ENCODE data around the gene FAAP20.

FAAP20 gene

DNA sequence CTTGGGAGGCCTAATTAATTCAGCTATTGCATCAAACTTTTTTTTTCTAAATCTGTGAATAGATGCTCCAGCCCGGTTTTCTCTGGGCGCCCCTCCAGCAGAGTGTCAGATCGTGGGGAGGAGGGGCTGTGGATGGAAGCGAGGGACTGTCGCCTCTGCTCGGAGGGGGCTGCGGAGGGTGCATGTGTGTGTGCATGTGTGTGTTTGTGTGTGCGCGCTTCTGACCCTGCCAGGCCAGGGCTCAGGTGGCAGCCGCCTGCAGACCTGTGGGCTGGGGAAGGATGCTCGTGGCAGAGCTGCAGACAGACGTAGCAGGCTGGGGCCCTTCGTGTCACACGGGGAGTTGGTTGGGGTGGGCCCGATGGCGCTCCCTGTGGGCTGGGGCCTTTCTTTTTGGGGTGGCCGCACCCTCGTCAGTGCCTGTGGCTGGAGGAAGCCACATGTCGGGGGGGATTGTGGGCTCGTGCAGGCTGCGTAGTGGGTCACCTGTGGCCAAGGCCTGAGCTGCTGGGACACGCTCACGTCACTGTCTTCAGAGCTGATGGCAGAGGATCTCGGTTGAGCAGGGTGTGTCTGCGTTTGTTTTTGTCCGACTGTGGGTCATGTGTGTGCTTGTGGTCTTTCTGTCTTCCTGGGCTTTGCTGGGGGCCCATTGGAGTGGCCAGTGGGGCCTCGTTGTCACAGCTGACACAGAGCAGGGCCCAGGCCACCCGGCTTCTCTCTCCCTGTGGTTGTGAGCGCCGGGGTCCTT lies 36.4 kb upstream of the FAAP20 start:
- no peak for DNase-seq (ENCODE audit: low read depth in 2 of 2)

DNA sequence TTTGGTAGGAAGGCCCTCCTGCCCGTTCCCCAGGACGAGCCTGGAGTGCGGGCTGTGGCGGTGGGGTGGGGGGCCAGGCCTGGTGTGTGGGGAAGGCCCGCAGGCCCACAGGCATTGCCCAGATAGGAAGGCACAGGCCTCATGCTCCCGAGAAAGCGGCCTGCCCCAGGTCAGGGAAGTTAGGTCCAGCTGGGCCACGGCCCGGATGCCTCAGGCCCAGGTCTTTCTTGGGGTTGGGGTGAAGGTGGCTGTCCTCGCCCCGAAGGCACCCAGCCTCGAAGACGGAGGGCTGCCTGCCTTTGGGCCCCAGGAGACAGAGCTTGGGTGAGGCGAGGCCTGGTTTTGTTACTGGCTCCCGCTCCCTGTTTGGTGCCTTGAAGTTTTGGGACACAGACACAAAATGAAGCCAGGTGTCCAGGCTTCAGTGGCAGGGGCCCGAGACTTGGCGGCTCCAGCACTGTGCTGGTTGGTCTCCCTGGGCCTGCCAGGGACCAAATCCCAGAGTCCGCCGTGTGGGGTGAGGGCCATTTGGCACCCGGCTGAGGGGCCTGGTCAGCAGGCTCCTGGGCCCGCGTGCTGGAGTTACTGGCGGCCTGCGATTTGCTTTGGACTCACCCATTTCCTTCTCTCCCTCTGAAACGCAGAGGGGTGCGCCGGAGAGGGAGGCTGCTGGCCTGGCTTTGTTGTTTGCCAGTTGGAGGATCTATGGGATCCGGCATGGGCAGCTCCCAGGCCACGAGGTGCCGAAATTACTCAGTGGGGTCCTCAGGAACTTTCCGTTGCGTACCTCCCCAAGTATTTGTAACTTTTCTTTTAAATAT lies 35.5 kb upstream of the FAAP20 start:
- no peak for DNase-seq (ENCODE audit: low read depth in 2 of 2)

DNA sequence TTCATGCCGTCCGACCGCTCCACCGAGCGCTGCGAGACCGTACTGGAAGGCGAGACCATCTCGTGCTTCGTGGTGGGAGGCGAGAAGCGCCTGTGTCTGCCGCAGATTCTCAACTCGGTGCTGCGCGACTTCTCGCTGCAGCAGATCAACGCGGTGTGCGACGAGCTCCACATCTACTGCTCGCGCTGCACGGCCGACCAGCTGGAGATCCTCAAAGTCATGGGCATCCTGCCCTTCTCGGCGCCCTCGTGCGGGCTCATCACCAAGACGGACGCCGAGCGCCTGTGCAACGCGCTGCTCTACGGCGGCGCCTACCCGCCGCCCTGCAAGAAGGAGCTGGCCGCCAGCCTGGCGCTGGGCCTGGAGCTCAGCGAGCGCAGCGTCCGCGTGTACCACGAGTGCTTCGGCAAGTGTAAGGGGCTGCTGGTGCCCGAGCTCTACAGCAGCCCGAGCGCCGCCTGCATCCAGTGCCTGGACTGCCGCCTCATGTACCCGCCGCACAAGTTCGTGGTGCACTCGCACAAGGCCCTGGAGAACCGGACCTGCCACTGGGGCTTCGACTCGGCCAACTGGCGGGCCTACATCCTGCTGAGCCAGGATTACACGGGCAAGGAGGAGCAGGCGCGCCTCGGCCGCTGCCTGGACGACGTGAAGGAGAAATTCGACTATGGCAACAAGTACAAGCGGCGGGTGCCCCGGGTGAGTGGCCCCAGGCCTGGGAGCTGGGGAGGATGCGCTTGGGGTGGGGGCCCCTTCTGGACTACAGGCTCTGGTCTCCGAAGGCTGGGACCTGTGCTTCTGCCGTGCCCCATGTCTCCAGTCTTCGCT lies 34.7 kb upstream of the FAAP20 start:
- peak in 1 of 2 donors; percentile 49 for DNase-seq (ENCODE audit: low read depth in 2 of 2)

DNA sequence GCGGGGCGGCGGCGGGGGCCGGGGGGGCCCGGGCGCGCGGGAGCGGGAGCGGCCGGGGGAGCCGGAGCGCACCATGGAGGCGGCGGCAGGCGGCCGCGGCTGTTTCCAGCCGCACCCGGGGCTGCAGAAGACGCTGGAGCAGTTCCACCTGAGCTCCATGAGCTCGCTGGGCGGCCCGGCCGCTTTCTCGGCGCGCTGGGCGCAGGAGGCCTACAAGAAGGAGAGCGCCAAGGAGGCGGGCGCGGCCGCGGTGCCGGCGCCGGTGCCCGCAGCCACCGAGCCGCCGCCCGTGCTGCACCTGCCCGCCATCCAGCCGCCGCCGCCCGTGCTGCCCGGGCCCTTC lies 34.1 kb upstream of the FAAP20 start:
- no peak for DNase-seq (ENCODE audit: low read depth in 2 of 2)

DNA sequence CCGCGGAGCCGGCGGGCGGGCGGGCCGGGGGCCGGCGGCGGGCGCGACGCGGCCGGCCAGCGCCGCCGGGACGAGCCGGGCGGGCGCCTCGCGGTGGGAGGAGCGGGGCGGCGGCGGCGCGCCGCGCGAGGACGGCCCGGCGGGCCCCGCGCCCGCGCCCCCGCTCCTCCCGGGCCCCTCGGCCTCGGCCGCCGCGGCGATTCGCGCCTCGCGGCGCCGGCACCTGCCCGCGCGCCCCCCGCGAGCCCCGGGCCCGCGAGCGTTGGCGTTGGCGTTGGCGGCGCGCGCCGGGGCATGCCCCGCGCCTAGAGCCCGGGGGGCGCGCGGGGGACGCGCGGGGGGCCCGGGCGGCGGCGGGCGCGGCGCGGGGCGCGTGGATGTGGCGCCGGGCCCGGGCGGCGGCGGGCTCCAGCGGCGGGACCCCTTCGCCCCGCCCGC lies 33.6 kb upstream of the FAAP20 start, which contains the start of gene SKI:
Gene SKI, plus strand, starts transcription at position 163 of the 438 bp plus-strand sequence. CDS start 448 bp downstream, outside the sequence.
- no peak for DNase-seq (ENCODE audit: low read depth in 2 of 2)

DNA sequence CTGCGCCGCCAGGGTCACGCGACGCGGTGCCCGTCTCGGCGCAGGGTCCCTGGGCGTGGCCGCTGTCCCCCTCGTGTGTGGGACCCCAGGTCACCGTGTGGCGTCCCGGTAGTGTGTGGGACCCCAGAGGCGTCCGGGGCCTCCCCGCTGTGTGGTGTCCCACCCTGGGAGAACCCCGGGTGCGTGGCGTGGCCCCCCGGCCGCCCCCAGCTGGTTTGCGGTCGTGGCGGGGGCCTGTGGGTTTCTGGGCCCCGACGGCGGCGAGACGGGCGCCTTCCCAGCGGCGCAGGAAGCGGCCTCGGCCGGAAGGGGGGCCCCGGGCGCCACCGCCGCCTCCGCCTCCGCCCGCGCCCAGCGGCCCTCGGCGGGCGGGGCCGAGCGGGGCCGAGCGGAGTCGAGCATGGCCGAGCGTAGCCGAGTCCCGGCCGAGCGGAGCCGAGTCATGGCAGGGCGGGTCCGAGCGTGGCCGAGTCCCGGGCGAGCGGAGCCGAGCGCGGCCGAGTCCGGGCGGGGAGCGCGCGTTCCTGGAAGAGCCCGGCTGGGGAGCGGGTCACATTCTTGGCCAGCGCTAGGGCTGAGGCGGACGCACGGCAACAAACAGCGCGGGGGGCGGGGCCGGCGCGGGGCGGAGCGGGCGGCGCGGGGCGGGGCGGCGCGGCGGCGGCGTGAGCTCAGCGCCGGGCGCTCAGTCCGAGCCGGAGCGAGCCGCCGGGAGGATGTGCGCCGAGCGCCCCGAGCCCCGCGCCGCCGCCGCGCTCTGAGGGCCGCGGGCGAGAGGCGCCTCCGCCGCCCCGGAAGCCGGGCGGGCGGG lies 33.0 kb upstream of the FAAP20 start:
- DNase-seq (ENCODE audit: low read depth in 2 of 2) = peak; percentile 92 to 94

DNA sequence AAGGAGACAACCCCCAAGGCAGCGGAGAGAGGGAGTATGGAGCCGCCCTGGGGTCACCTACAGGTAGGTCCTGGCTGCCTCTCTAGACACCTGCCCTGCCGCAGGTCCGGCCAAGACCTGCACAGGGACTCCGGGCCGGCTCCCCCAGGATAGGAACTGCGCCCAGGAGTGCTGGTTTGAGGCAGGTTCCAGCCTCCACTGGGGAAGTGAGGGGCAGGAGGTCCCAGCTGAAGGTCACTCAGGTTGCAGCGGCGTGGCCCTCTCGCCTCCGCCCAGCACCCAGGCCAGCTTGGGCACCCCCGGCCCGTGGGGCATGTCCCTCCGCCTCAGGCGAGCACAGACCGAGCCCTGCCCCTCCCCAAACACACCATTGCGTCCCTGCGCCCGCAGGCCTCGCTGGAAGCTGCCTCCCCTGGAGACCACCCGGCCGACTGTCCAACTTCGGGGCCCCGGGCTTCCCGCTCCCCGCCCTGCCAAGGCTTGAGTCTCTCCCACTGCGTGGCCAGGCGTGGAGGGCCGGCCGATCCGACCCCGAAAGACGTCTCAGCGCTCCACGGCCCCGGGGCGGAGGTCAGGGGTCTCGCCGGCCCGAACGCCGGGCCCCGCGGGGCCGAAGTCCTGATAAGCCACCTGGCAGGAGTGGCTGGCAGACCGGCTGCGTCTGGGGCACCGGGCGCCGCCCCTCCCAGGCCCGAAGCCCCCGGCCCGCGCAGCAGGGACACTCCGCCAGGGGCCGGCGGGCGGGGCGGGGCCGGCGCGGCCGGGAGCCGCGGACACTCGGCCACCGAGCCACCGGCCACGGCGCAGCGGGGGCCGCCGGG lies 32.2 kb upstream of the FAAP20 start:
- DNase-seq (ENCODE audit: low read depth in 2 of 2) = no peak

DNA sequence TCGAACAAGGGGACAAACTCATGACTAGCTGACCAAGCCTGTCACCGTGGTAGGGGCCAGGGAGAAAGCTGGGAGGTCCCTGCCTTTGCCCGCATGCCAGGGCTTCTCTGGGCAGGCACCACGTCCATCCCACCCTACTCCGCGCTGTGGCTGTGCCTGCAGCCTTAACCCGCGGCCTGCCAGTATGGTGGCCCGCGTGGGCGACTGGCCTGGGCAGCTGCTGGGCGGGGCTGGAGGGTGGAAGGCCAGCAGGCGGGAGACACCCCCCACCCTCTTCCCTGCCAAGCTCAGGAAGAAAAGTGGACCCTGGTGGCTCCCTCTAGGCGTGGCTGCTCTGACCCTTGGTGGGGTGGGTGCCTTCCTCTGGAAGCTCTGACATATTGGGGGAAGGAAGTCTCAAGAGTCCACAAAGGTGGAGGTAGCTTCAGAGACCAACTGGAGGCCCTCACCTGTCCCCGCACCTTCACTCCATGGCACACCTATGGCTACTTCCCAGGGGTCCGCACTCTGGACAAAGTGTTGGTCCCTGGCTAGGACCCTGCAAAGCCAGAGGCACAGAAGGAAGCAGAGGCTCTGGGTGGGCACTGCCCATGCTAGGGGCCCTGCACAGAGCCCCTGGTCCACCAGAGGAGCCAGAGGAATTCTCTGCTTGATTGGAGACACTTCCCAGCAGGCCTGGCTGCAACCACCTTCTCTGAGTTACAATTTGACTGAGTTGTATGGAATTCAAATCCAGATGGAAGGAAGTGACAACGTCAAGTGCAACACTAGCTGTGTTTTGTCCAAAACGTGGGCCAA lies 30.3 kb upstream of the FAAP20 start:
- no peak for DNase-seq (ENCODE audit: low read depth in 2 of 2)

DNA sequence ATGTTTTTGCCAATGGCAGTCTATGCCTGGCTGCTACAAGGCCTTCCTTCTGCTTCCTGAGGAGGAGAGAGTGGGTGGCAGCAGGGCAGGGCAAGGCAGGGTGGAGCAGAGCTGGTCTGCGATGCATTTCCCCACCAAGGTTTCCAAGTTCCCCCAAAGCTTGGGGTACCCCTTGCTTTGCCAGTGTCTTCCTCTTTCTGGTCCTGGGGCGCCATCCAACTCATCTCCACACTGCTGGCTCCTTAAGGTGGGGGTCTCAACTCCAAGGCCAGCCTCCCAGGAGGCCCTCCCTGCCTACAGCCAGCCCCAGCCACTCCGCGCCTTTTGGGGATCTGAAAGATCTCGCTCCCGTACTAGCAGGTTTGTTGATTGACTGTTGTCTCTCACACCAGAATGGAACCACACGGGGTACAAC lies 29.6 kb upstream of the FAAP20 start:
- no peak for DNase-seq (ENCODE audit: low read depth in 2 of 2)

DNA sequence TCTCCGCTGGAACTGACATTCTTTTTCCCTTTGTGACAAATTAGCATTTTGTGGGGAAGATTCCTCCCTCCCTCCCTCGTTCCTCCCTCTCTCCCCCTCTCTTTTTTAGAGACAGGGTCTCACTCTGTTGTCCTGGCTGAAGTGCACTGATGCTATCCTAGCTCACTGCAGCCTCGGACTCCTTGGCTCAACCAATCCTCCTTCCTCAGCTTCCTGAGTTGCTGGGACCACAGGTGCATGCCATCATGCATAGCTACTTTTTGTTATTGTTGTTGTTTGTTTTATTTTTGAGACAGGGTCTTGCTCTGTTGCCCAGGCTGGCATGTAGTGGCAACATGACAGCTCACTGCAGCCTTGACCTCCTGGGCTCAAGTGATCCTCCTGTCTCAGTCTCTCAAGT lies 26.7 kb upstream of the FAAP20 start:
- DNase-seq (ENCODE audit: low read depth in 2 of 2) = no peak

DNA sequence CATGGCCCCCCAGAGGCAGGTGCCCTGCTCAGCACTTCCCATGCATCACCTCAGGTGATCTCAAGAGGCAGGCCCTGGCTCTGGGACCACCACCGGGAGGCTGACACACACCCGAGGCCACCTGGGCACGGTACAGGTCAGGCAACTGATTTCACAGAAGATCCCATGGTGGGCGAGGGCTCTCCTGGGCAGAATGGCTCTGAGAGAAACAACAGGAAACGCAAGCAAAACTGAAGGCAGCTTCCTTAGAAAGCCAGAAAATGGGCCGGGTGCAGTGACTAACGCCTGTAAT lies 22.1 kb upstream of the FAAP20 start:
- no peak for DNase-seq (ENCODE audit: low read depth in 2 of 2)

DNA sequence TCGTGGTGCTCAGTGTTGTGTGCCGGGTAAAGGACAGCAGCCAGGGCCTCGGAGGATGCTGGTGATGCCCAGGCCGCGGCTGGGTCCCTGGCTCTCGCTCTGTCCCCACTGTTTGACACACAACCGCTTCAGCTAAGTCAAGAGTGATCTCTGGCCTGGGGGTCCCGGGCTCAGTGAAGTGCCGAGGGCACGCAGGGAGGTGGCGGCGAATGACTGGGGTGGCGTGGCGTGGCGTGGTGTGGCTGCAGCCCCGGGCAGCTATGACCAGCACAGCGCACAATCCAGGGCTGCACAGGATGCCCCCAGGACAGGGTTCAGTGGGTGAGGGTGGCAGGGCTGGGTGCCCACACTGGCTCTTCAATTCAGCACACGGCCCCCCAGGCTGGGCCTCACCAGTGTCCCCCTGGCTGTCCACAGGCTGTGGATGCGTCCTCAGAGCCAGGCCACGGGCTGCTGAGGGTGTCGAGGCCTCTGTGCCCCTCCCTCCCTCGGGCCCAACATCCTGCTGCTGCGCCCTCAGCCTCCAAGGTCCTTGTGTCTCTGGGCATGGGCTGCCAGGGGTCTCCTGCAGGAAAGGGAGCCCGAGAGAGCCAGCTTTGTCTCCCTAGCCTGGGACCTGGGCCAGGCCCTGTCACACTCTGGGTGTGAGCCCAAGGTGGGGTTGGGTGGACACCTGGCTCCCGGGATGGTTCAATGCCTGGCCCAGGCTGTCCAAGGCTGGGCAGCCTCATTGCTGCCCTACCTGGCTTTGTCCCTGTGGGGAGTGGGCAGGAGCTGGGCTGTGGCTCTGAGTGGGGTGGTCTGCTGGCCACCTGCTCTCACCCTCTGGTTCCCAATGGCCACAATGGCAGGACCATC lies 21.6 kb upstream of the FAAP20 start:
- no peak for DNase-seq (ENCODE audit: low read depth in 2 of 2)

DNA sequence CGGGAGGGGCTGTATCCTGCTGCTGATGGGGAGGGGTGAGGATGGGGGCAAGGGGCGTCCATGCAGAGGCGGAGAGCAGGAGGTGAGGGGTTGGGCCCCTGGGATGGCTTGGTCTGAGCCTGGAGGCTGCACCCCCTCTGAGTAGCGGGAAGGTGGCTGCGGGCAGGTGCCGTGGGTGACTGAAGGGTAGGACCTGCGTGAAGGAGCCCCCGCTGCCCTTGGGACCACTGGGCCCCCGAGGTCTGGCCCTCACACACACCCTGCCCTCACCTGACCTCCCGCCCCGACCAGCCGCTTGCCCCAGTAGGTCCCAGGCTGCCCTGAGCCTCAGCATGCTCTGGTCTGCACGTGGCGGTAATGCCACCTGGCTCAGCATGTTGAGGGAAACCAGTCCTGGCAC lies 20.8 kb upstream of the FAAP20 start:
- no peak for DNase-seq (ENCODE audit: low read depth in 2 of 2)

DNA sequence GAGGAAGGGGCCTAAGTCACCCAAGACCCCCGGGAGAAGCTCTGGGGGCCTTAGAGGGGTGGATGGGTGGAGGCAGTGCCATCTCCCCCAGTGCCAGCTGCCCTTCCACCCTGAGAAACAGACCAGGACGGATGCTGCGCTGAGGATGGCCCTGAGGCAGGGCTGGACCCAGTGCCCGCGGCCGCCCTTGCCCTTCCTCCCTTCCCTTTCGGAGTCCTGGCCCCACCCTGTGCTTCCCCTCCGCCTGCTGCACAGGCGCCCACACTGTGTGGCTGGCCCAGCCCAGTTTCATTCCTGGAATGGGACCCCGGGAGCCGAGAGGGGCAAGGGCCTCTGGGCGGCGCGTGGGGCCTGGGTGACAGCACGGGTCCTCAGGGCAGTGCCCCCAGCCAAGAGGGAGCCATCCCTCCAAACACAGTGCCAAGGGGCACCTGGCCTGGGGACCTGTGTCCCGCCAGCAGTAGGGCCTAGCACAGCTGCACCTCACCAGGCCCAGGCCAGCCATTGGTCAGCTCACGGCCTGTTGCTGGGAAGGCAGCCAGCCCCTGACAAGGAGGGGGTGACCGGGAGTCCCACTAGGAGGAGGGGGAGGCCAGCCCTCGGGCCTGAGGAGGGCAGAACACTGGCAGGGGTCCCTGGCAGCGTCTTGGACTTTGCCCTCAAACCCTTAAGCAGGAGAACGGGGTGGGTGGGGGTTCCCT lies 20.1 kb upstream of the FAAP20 start:
- no peak for DNase-seq (ENCODE audit: low read depth in 2 of 2)

DNA sequence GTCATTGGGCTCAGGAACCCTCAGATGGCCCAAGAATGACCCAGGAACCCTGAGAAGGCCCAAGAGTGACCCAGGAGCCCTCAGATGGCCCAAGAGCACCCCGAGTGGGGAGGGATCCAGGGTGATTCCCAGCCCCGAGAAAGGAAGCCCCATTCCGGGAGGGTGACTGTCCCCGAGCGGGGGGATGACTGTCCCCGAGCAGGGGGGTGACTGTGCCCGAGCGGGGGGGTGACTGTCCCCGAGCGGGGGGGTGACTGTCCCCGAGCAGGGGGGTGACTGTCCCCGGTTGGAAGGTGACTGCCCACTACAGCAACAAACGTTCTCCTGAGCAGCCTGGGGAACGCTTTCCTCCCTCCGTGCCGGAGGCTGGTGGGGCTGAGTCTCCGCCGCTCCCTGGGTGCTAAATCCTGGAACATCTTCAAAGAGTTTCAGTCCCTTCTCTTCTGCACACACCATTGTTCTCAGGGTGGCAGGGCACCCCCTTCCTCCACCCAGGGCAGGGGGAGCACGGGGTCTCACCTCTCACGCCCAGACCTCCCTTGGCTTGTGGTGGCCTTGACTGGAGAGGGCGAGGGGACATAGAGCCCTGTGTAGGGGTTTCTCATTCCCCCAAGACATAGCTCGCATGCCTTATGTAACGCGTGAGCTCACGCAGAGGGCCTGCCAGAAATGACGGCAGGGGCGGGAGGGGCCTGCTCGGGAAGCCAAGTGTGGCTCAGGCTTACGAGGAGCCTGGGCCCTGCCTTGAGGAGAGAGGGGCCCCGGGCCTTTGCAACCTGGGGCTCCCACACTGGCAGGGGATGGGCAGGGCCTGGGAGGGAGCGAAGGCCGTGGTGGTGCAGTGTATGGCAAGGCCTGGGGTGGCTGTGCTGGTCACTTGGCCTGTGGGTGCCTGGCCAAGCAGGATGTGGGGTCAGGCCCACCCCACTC lies 19.3 kb upstream of the FAAP20 start:
- DNase-seq (ENCODE audit: low read depth in 2 of 2) = no peak

DNA sequence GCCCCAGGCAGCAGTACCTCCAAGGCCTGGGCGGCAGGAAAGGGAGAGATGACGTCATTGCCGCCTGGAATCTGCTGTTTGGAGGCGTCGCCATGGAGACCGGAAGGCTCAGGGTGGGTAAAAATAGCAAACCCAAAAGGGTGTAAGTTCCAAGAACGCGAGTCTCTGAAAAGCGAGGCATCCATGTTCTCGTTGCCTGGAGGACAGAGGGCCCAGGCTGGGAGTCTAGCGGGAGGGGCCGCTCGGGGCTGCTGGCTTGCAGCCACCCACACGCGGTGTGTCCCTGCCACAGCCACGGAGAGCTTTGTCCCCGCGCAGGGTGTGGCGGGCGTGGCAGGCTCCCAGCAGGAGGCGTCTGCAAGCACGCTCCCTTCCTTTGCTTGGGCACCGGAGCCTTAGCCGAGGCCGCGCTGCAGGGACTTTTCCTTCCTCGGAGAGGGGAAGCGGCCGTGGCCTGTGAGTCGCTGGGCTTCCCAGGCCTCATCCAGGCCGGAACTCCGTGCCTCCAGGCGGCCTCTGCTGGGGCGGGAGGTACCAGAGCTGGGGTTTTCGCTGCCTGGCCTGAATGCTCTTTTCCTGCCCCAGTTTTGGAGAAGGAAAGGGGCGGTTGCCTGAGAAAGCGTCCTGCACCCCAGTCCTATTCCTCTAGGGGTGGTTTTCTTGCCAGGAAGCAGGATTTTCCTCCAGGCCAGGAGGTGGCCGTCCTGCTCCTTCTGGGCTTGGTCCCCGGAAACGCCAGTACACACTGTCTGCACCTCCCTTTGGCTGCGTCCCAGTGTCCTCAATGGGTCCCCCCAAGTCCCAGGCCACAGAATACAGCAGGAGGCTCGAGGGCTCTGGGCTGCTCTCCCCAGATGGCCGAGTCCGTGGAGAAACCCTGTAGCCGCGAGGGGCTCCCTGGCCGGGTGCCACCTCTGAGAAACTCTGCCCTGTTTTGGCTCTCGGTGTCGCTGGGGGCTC lies 18.2 kb upstream of the FAAP20 start:
- peak in 1 of 2 donors; percentile 41 for DNase-seq (ENCODE audit: low read depth in 2 of 2)

Measured in stimulated activated CD8-positive, alpha-beta memory T cell treated with anti-CD3 and anti-CD28 coated beads, Interleukin-2, amount 100 ng/mL, for 48 hours (primary cell).